CD4-positive, alpha-beta T cell treated with Interleukin-1 beta for 1 hour (primary cell): ENCODE measurements around the gene RIPOR2.
"Not testable (repeated sequence)": the region's sequence is repeated elsewhere in the genome, so short reads cannot be mapped to it uniquely, and the experiment has no call there.

ENCODE experiments used
- DNase-seq, 2 donors: peaks; one replicate each; pipeline ENCODE4 v3.0.0-alpha.2; 2020 to 2022

Gene RIPOR2

GRCh38 chr6:24953726-24954125, 18.0 kb upstream of the RIPOR2 start:
- no peak for DNase-seq

GRCh38 chr6:24951811-24952299, 16.1 kb upstream of the RIPOR2 start:
- peak; percentile 68 to 75 for DNase-seq

- no peak for DNase-seq
Measured at GRCh38 chr6:24950218-24950941, 14.6 kb upstream of the RIPOR2 start.

- DNase-seq, result peak; percentile 67 to 74
Measured at GRCh38 chr6:24949020-24949569, 13.3 kb upstream of the RIPOR2 start.

- DNase-seq, result not testable (repeated sequence)
Measured at GRCh38 chr6:24948261-24948660, 12.5 kb upstream of the RIPOR2 start.

GRCh38 chr6:24947636-24948035, 11.9 kb upstream of the RIPOR2 start:
- no peak for DNase-seq

GRCh38 chr6:24945054-24945453, 9.3 kb upstream of the RIPOR2 start:
- DNase-seq, result no peak

- no peak for DNase-seq
Measured at GRCh38 chr6:24943774-24944173, 8.0 kb upstream of the RIPOR2 start.

GRCh38 chr6:24940311-24940917, 4.7 kb upstream of the RIPOR2 start:
- DNase-seq, result no peak

- DNase-seq, result peak; percentile 70 to 75
Measured at GRCh38 chr6:24936641-24937317, 1.0 kb upstream of the RIPOR2 start.

GRCh38 chr6:24933868-24934401, 1.8 kb downstream of the RIPOR2 start:
- DNase-seq, result peak; percentile 44 to 72

GRCh38 chr6:24933266-24933665, 2.5 kb downstream of the RIPOR2 start:
- DNase-seq, result no peak

- DNase-seq, result no peak
Measured at GRCh38 chr6:24932832-24933231, 2.9 kb downstream of the RIPOR2 start.

- no peak for DNase-seq
Measured at GRCh38 chr6:24931718-24932691, 3.8 kb downstream of the RIPOR2 start.

GRCh38 chr6:24931296-24931695, 4.5 kb downstream of the RIPOR2 start:
- DNase-seq, result no peak

GRCh38 chr6:24930431-24930871, 5.3 kb downstream of the RIPOR2 start:
- no peak for DNase-seq

- peak in 1 of 2 donors; percentile 43 for DNase-seq
Measured at GRCh38 chr6:24929242-24929641, 6.5 kb downstream of the RIPOR2 start.

GRCh38 chr6:24927985-24928745, 7.6 kb downstream of the RIPOR2 start:
- no peak for DNase-seq

GRCh38 chr6:24927277-24927955, 8.3 kb downstream of the RIPOR2 start:
- DNase-seq, result peak in 1 of 2 donors; percentile 54

GRCh38 chr6:24926647-24927046, 9.1 kb downstream of the RIPOR2 start:
- DNase-seq, result not testable (repeated sequence)
